Stimulated activated CD8-positive, alpha-beta memory T cell treated with anti-CD3 and anti-CD28 coated beads, Interleukin-12 subunit alpha, Interleukin-12 subunit beta, amount 100 ng/mL, for 24 hours (primary cell): Measurements from ENCODE around the gene PRR36.
A peak's percentile ranks its signal among the peaks of the same experiment; 100 is the strongest.

Source experiments
- DNase-seq: peaks from one replicate; pipeline ENCODE4 v3.0.0-alpha.2; 2020; ENCODE audit errors: extremely low read depth

PRR36 gene

DNA sequence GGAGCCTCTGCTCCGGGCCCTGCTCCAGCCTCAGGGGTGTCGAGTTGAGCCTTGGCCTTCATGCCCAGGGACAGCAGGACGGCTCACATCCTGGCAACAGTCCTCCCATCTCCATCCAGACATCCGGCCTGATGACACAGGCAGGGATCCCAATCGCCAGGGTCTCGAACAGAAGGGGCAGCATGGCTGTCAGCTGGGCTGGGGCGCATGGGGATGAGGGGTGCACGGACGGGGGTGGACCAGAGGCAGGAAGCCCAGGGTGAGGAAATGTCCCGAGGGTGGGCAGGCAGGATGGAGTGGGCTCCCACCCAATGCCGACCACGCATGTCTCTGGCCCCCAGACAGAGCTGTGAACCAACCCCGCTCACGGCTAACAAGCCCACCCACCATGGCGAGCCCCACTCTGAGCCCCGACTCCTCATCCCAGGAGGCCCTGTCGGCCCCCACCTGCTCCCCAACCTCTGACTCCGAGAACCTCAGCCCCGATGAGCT lies 28.0 kb downstream of the PRR36 start:
- no peak for DNase-seq

GRCh38 chr19:7845390-7846154 lies 28.6 kb downstream of the PRR36 start:
- no peak for DNase-seq

DNA sequence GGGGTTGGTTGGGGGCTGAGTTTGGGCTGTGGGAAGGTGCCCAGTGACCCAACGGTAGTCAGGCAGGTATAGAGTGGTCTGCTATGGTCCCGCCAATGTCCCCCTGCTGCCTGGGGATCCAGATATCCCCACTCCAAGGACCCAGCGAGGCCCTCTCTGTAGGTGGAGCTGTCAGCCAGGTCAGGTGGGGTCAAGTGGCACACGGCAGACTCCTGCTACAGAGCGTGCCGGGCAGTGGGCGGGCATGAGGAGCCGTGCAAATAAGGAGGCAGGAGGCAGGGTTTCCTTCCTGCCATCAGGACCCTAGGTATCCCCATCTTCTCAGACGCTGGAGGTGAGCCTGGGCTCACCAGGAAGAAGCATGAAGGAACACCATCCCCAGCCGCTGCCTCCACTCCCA lies 29.2 kb downstream of the PRR36 start:
- DNase-seq, result no peak

- DNase-seq, result no peak
Measured at GRCh38 chr19:7844405-7844804, 29.8 kb downstream of the PRR36 start.

GRCh38 chr19:7843521-7843920 lies 30.7 kb downstream of the PRR36 start:
- no peak for DNase-seq

- DNase-seq, result no peak
Measured at GRCh38 chr19:7842661-7843294, 31.4 kb downstream of the PRR36 start.

DNA sequence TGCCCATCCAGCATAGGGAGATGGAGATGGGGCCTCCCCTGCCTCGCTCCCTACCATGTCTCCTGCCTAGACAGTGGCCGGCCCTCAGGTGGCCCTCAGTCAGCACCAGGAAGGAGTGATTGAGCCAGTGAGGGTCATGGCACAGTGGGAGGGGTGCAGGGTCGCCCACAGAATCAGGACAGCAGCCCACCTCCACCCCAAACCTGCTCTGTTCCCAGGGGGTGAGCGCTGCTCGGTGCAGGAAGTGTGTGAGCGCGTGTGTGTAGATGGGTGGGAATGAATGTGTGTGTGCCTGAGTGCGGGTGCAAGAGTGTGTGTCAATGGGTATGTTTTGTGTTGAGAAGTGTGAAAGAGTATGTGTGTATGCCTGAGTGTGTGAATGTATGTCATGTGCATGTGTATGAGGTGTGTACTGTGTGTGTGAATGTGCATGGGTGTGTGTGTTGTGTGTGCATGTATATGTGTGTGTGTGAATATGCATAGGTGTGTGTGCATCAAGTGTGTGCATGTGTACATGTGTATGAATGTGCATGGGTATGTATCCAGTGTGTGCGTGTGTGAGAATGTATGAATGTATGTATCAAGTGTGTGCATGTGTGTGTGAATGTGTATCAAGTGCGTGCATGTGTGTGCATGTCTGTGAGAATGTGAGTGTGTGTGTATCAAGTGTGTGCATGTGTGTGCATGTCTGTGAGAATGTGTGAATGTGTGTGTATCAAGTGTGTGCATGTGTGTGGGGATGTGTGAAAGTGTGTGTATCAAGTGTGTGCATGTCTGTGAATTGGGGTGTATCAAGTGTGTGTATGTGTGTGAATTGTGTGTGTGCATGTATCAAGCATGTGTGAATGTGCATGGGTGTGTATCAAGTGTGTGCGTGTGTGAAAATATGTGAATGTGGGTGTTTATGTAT lies 32.2 kb downstream of the PRR36 start:
- no peak for DNase-seq

DNA sequence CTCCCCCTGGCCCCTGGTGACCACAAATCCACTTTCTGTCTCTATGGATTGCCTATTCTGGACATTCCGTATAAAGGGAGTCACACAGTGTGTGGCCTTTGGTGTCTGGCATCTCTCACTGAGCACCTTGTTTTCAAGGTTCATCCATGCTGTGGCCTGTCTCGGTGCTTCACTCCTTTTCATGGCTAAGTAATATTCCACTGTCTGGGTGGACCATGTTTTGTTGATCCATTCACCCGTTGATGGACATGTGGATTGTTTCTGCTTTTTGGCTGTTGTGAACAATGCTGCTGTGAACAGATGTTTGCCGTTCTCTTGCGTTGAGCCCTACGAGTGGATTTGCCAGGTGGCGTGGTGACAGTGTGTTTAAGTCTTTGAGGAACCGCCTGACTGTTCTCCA lies 33.6 kb downstream of the PRR36 start:
- DNase-seq, result no peak

GRCh38 chr19:7839476-7839875 lies 34.7 kb downstream of the PRR36 start:
- no peak for DNase-seq

- DNase-seq, result no peak
Measured at GRCh38 chr19:7833225-7834099, 40.7 kb downstream of the PRR36 start.

- DNase-seq, result no peak
Measured at GRCh38 chr19:7832781-7833180, 41.4 kb downstream of the PRR36 start.

- no peak for DNase-seq
Measured at GRCh38 chr19:7832009-7832408, 42.2 kb downstream of the PRR36 start.

DNA sequence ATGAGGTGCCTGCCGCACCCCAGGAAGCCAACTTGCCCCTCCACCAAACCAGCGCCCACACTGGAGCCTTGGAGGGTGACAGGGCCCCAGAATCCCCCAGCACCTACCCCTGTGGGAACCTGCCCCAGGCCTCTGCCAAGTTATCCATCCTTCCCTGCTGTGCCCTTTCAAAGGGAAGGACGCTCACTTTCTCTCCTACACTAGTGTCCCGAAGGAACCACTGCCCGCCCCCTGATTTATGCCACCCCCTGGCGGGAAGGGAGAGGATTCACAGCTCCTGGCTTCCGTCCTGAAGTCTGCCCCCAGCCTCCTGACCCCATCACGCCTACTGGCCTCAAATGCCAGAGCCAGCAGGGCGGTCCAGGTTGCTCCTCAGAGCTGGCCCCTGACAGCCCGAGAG lies 42.7 kb downstream of the PRR36 start:
- DNase-seq, result no peak

GRCh38 chr19:7830823-7831222 lies 43.4 kb downstream of the PRR36 start:
- no peak for DNase-seq

DNA sequence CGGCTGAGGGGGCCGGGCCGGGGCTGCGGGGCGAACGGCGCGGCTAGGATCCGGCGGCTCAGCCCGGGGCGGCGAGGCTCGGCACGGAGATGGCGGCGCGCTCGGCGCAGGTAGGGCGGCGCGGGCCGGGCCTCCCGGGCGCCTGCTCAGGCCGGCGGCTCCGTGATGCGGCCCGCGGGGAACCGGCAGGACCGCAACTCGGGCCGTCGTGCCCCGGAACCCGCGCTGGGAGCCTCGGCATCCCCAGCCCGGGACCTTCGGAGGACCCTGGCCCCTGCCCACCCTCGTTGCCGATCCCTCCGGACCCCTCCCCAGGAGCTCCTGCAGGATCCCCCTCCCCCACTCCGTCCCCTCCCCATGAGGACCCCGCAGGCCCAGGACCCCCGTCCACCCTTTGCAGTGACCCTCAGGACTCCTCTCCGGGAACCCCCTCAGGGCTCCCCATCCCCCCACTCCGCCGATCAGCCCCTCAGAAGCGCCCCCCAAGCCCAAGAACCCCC lies 43.9 kb downstream of the PRR36 start:
- no peak for DNase-seq

- DNase-seq, result peak; percentile 99
Measured at GRCh38 chr19:7829561-7830271, 44.5 kb downstream of the PRR36 start, which contains the start of gene EVI5L. TSS of gene EVI5L (plus strand) at chr19:7830218. CDS start at chr19:7846543, 16,325 bp downstream.

- DNase-seq, result no peak
Measured at GRCh38 chr19:7829166-7829520, 45.0 kb downstream of the PRR36 start.

- DNase-seq, result no peak
Measured at GRCh38 chr19:7823686-7824301, 50.4 kb downstream of the PRR36 start.

- no peak for DNase-seq
Measured at GRCh38 chr19:7822910-7823515, 51.2 kb downstream of the PRR36 start.

GRCh38 chr19:7820588-7820987 lies 53.6 kb downstream of the PRR36 start:
- DNase-seq, result no peak
